Osteoblast (primary cell): ENCODE data around the gene RALGPS2. TPM values are rescaled to one million over a fixed set of nuclear protein-coding genes. Genes with fewer than 3 reads are reported as not detected.

Experiments used
- DNase-seq: peaks from one replicate; pipeline ENCODE4 v3.0.0; 2011; ENCODE audit warnings: low spot score, mixed read lengths; ENCODE audit not compliant: insufficient read length; ENCODE audit errors: missing footprints
- H2AFZ ChIP-seq: 2 replicates; pipeline ENCODE4 v1.6.0; 2011; ENCODE audit warnings: mild to moderate bottlenecking, low read length
- H3K27ac ChIP-seq: 2 replicates; pipeline ENCODE4 v1.5.1; 2011; ENCODE audit warnings: mild to moderate bottlenecking, low read depth, low read length, moderate library complexity
- H3K27me3 ChIP-seq: 2 replicates; pipeline ENCODE4 v1.6.0; 2012; ENCODE audit warnings: mild to moderate bottlenecking, control low read depth, inconsistent platforms, low read length, moderate library complexity; ENCODE audit not compliant: insufficient read depth
- H3K36me3 ChIP-seq: 2 replicates; pipeline ENCODE4 v1.5.1; 2011; ENCODE audit warnings: mild to moderate bottlenecking, low read length, control low read depth, moderate library complexity; ENCODE audit not compliant: insufficient read depth
- H3K4me1 ChIP-seq: 2 replicates; pipeline ENCODE4 v1.5.1; 2011; ENCODE audit warnings: mild to moderate bottlenecking, low read length, control low read depth, moderate library complexity; ENCODE audit not compliant: insufficient read depth
- H3K4me2 ChIP-seq: 2 replicates; pipeline ENCODE4 v1.6.0; 2011; ENCODE audit warnings: mild to moderate bottlenecking, low read length; ENCODE audit not compliant: insufficient read depth
- H3K4me3 ChIP-seq: fragments of 200-600 bp; sonication (generic); 3 replicates; pipeline ENCODE4 v1.5.1; 2012; ENCODE audit warnings: mild to moderate bottlenecking, low read length, inconsistent platforms; ENCODE audit not compliant: insufficient read depth
- H3K79me2 ChIP-seq: 2 replicates; pipeline ENCODE4 v1.6.0; 2012; ENCODE audit warnings: mild to moderate bottlenecking, low read length, control low read depth, inconsistent platforms; ENCODE audit not compliant: insufficient read depth
- H3K9me3 ChIP-seq: 2 replicates; pipeline ENCODE4 v1.5.1; 2011; ENCODE audit warnings: low read depth, low read length, control low read depth
- H4K20me1 ChIP-seq: 2 replicates; pipeline ENCODE4 v1.6.0; 2012; ENCODE audit warnings: mild to moderate bottlenecking, low read length, control low read depth; ENCODE audit not compliant: insufficient read depth
- CTCF ChIP-seq: IDR thresholded peaks from 2 replicates; pipeline ENCODE4 v1.5.1; 2011; ENCODE audit warnings: mild to moderate bottlenecking, low read depth, low read length, moderate library complexity; ENCODE audit errors: extremely low read depth
- total RNA-seq: library from RNA; depleted of rRNA; stranded (reverse); fragments of >200 nt; gene quantifications from 2 replicates; pipeline ENCODE4 v1.2.3, GENCODE V29; 2012

The RALGPS2 gene
- total RNA-seq, 1 donor, result 40.2 TPM

GRCh38 chr1:178932552-178932906, 207.5 kb downstream of the RALGPS2 start:
- H4K20me1 ChIP-seq, result no peaks in the 10 kb centered on the region
- no peaks in the 10 kb centered on the region for H3K27me3 ChIP-seq
- DNase-seq, result no peak
- no peak overlapping the region for H2AFZ ChIP-seq
- H3K4me1 ChIP-seq, result peaks cover 5% of the 10 kb centered on the region
- no peak overlapping the region for H3K4me3 ChIP-seq
- no peak overlapping the region for H3K27ac ChIP-seq
- no peak for TF ChIP-seq CTCF
- H3K79me2 ChIP-seq, result no peaks in the 10 kb centered on the region
- H3K9me3 ChIP-seq, result no peaks in the 10 kb centered on the region
- H3K4me2 ChIP-seq, result no peak overlapping the region
- H3K36me3 ChIP-seq, result no peaks in the 10 kb centered on the region

GRCh38 chr1:178933105-178933561, 208.1 kb downstream of the RALGPS2 start:
- Histone ChIP-seq H3K4me3 (no peak overlapping the region), H3K27ac (no peak overlapping the region), H4K20me1 (no peaks in the 10 kb centered on the region), H3K9me3 (no peaks in the 10 kb centered on the region), H3K4me2 (no peak overlapping the region), H3K4me1 (peaks cover 5% of the 10 kb centered on the region), H3K27me3 (no peaks in the 10 kb centered on the region), H3K79me2 (no peaks in the 10 kb centered on the region), H3K36me3 (no peaks in the 10 kb centered on the region), H2AFZ (no peak overlapping the region)
- DNase-seq, result no peak
- TF ChIP-seq CTCF, result no peak

GRCh38 chr1:178933709-178934490, 208.9 kb downstream of the RALGPS2 start:
- no peaks in the 10 kb centered on the region for H3K27me3 ChIP-seq
- H3K4me3 ChIP-seq, result no peak overlapping the region
- H3K4me2 ChIP-seq, result no peak overlapping the region
- no peak overlapping the region for H3K27ac ChIP-seq
- no peaks in the 10 kb centered on the region for H3K9me3 ChIP-seq
- H3K79me2 ChIP-seq, result no peaks in the 10 kb centered on the region
- TF ChIP-seq CTCF, result no peak
- no peaks in the 10 kb centered on the region for H3K36me3 ChIP-seq
- H2AFZ ChIP-seq, result no peak overlapping the region
- peaks cover 10% of the 10 kb centered on the region for H3K4me1 ChIP-seq
- H4K20me1 ChIP-seq, result no peaks in the 10 kb centered on the region
- DNase-seq, result no peak

GRCh38 chr1:178934546-178934945, 209.5 kb downstream of the RALGPS2 start:
- TF ChIP-seq CTCF, result no peak
- H4K20me1 ChIP-seq, result no peaks in the 10 kb centered on the region
- H3K27ac ChIP-seq, result no peak overlapping the region
- no peak for DNase-seq
- H2AFZ ChIP-seq, result no peak overlapping the region
- no peaks in the 10 kb centered on the region for H3K27me3 ChIP-seq
- H3K4me2 ChIP-seq, result no peak overlapping the region
- H3K79me2 ChIP-seq, result no peaks in the 10 kb centered on the region
- H3K36me3 ChIP-seq, result no peaks in the 10 kb centered on the region
- no peaks in the 10 kb centered on the region for H3K9me3 ChIP-seq
- peaks cover 17% of the 10 kb centered on the region for H3K4me1 ChIP-seq
- H3K4me3 ChIP-seq, result no peak overlapping the region
